Transverse colon (tissue), 4 donors: Measurements from ENCODE around the gene PDE8B. TPM values are rescaled to one million over a fixed set of nuclear protein-coding genes. Genes with fewer than 3 reads are reported as not detected.
A peak's percentile ranks its signal among the peaks of the same experiment; 100 is the strongest.

Source experiments
- DNase-seq: peaks from one replicate; pipeline ENCODE4 v3.0.0-alpha.2; 2019
- H3K27ac ChIP-seq, 4 donors: fragments of 200-600 bp; sonication (generic); 2 replicates each; pipeline ENCODE4 v1.5.1; 2016 to 2018; ENCODE audit warnings: inconsistent platforms in 4 of 4
- H3K27me3 ChIP-seq: fragments of 200-600 bp; sonication (generic); 2 replicates; pipeline ENCODE4 v1.5.1; 2017; ENCODE audit warnings: inconsistent platforms
- H3K36me3 ChIP-seq, 4 donors: fragments of 200-600 bp; sonication (generic); 2 replicates each; pipeline ENCODE4 v1.5.1; 2017 to 2019; ENCODE audit warnings: inconsistent platforms in 4 of 4
- H3K4me1 ChIP-seq, 4 donors: fragments of 200-600 bp; sonication (generic); 2 replicates each; pipeline ENCODE4 v1.5.1; 2017 to 2020; ENCODE audit warnings: inconsistent platforms in 4 of 4
- H3K4me3 ChIP-seq, 4 donors: fragments of 200-600 bp; sonication (generic); 1 replicate in 1 of 4; 2 replicates in 3 of 4; pipeline versions ENCODE4 v1.5.1 to v1.6.1; 2017 to 2019; ENCODE audit warnings: inconsistent platforms in 4 of 4
- H3K9me3 ChIP-seq, 2 donors: fragments of 200-600 bp; sonication (generic); 2 replicates each; pipeline ENCODE4 v1.5.1; 2017 to 2019; ENCODE audit warnings: inconsistent platforms in 2 of 2
- EP300 ChIP-seq: sonication (generic); formaldehyde crosslinking; IDR thresholded peaks from one replicate; pipeline ENCODE4 v1.6.1; 2017; ENCODE audit warnings: antibody characterized with exemption, low read depth
- POLR2A ChIP-seq: fragments of 450-650 bp; IDR thresholded peaks from one replicate; pipeline ENCODE4 v1.6.1; 2016; ENCODE audit warnings: antibody characterized with exemption, mild to moderate bottlenecking, moderate library complexity
- POLR2AphosphoS5 ChIP-seq, 3 donors: sonication (generic); formaldehyde crosslinking; IDR thresholded peaks; one replicate each; pipeline ENCODE4 v1.6.1; 2016; ENCODE audit warnings: antibody characterized with exemption in 3 of 3
- WGBS, 2 donors: methylation state at CpG; one replicate each; pipeline ENCODE4 v1.1.5; 2018; ENCODE audit warnings: low coverage in 1 of 2; 5-methylcytosine and 5-hydroxymethylcytosine counted together
- in situ Hi-C, 4 donors: fragments of 200-750 bp; cut with MboI; loops; one replicate each; pipeline versions ENCODE4 v1.15.0 to v1.15.1; 2017; ENCODE audit warnings: low sequenced_read_pairs in 3 of 4, low pct_ligation_motif_present in 1 of 4, low pct_unique_long_range_greater_than_20kb in 1 of 4
- intact Hi-C: fragments of 100-400 bp; cut with DNase I; formaldehyde crosslinking; loops from one replicate; pipeline ENCODE4 v1.15.1; 2023; ENCODE audit warnings: low total_unique reads
- total RNA-seq, 4 donors: library from RNA; depleted of rRNA; stranded (reverse); fragments of >200 nt; gene quantifications; one replicate each; pipeline ENCODE4 v1.1.0, GENCODE V29; 2016
- TF ChIP-seq, protein P1 (sequence below), 5 experiments: fragments of 200-600 bp in 3 of 5; fragments of 450-650 bp in 2 of 5; sonication (generic) in 3 of 5; IDR thresholded peaks; 1 replicate in 2 of 5; 2 replicates in 3 of 5; pipeline ENCODE4 v1.5.1; 2016 to 2017; ENCODE audit warnings: antibody characterized with exemption in 5 of 5, inconsistent platforms in 3 of 5, mild to moderate bottlenecking in 2 of 5, moderate library complexity in 1 of 5

The PDE8B gene
- total RNA-seq, 4 donors from 2014 or later: 0.40 to 22.4 (median 1.2) TPM

DNA sequence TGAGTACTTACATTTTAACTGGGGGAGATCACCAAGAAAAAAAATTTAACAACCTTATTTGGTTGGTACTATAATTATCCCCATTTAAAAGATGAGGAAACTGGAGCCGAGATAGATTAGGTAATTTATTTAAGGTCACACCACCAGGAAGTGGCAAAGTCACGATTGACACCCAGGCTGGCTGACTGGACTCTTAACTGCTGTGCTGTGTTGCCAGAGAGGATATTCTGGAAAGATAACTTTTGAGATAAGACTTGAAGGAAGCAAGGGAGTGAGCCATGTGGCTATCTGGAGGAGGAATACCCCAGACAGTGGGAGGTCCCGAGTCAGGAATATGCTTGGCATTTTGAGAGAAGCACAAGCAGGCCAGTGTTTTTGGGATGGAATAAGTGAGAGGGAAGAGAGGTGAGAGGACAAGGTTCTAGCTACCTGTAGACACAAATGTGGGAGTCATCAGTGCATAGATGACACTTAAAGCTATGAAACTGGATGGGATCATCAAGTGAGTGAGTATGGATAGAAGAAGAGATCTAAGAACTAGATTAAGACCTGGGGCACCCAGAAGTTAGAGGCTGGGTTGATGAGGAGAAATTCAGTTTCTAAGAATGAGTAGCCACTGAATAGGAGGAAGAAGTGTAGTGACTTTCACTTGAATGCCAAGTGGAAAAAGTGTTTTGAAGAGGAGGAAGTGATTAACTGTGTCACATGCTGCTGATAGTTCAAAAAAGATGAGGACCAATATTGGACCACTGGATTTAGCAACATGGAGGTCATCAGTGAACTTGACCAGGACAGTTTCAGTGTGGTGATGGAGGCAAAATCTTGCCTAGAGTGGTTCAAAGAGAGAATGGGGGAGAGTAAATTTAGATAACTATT, 25.6 kb downstream of the PDE8B start:
- Histone ChIP-seq H3K27ac (no peak overlapping the region), H3K4me1 (no peaks in the 10 kb centered on the region), H3K36me3 (no peaks in the 10 kb centered on the region), H3K4me3 (no peak overlapping the region), H3K9me3 (no peaks in the 10 kb centered on the region), H3K27me3 (no peaks in the 10 kb centered on the region)
- TF ChIP-seq POLR2A (no peak), POLR2AphosphoS5 (IDR thresholded peaks at IDR 0.05) (no peak), EP300 (no peak)
- TF ChIP-seq, protein P1, sequence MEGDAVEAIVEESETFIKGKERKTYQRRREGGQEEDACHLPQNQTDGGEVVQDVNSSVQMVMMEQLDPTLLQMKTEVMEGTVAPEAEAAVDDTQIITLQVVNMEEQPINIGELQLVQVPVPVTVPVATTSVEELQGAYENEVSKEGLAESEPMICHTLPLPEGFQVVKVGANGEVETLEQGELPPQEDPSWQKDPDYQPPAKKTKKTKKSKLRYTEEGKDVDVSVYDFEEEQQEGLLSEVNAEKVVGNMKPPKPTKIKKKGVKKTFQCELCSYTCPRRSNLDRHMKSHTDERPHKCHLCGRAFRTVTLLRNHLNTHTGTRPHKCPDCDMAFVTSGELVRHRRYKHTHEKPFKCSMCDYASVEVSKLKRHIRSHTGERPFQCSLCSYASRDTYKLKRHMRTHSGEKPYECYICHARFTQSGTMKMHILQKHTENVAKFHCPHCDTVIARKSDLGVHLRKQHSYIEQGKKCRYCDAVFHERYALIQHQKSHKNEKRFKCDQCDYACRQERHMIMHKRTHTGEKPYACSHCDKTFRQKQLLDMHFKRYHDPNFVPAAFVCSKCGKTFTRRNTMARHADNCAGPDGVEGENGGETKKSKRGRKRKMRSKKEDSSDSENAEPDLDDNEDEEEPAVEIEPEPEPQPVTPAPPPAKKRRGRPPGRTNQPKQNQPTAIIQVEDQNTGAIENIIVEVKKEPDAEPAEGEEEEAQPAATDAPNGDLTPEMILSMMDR (IDR thresholded peaks at IDR 0.05): no peak
- WGBS, 2 donors: 43 to 63% methylated on average over 3 of the region's 3 CpGs
- DNase-seq: no peak
- intact Hi-C loops (no loop called here), in situ Hi-C loops (no loop called here)

DNA sequence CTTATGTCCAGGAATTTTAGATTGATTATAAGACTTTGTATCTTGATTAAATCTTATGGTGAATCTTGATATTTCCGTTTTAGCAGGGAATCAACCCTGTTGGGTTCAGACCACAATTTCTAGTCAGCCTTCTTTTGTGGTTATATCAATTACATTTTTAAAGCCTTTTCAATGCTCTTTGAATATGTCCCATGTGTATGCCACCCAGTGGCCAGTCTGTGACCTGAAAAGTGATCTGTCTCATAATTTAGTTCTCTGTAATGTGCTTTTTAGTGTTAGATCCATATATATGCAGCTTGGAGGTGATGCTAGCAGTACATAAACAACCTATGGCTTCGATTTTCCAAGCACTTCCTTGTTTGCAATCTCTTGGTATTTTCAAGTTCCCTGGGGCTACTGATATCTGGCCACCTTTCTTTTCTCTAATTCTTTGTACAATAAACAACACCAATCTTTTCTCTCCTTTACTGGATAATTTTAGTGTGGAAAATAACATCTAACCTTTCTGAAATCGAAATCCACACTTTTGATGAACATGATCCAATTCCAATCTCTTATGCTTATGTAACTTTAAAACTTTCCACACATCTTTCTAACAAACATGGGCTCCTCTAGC, 28.8 kb downstream of the PDE8B start:
- TF ChIP-seq, protein P1 (IDR thresholded peaks at IDR 0.05): peak in 3 of 5 experiments; percentile 9 to 35 (median 15)
- no peak for TF ChIP-seq EP300
- Histone ChIP-seq H3K4me1 (no peaks in the 10 kb centered on the region), H3K9me3 (no peaks in the 10 kb centered on the region), H3K4me3 (no peak overlapping the region), H3K36me3 (no peaks in the 10 kb centered on the region), H3K27me3 (no peaks in the 10 kb centered on the region), H3K27ac (no peak overlapping the region)
- intact Hi-C loops: no loop called here
- 50 to 51% methylated on average over 3 of the region's 3 CpGs for WGBS, 2 donors
- DNase-seq: no peak
- in situ Hi-C loops: no loop called here

DNA sequence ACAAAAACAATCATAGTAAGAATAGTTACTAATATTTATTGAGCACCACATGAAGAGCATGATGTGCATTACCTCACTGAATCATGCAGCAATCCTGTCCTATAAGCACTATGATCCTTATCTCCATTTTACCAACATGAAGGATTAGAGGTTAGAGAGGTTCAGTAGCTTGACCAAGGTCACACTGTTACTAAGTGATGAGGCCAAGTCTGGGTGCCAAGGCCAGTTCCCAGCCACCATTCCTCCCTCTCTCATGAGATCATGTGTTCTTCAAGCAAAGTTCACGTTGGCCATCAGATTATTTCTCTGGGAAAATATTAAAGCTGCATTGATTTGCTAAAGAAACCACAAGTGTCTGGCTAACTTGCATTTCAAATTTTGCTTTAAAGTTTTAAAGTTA, 31.0 kb downstream of the PDE8B start:
- no peak overlapping the region for H3K4me3 ChIP-seq
- 59% methylated on average over 1 of the region's 1 CpG; no CpG with 5 or more reads in 1 of the 2 donors for WGBS, 2 donors
- no peaks in the 10 kb centered on the region for H3K4me1 ChIP-seq
- no peak for DNase-seq
- in situ Hi-C loops (no loop called here), intact Hi-C loops (no loop called here)
- no peaks in the 10 kb centered on the region for H3K9me3 ChIP-seq
- H3K27ac ChIP-seq: no peak overlapping the region
- TF ChIP-seq POLR2A: no peak
- TF ChIP-seq POLR2AphosphoS5 (IDR thresholded peaks at IDR 0.05): no peak
- no peak for TF ChIP-seq EP300
- TF ChIP-seq, protein P1 (IDR thresholded peaks at IDR 0.05): no peak
- no peaks in the 10 kb centered on the region for H3K27me3 ChIP-seq
- H3K36me3 ChIP-seq: no peaks in the 10 kb centered on the region

DNA sequence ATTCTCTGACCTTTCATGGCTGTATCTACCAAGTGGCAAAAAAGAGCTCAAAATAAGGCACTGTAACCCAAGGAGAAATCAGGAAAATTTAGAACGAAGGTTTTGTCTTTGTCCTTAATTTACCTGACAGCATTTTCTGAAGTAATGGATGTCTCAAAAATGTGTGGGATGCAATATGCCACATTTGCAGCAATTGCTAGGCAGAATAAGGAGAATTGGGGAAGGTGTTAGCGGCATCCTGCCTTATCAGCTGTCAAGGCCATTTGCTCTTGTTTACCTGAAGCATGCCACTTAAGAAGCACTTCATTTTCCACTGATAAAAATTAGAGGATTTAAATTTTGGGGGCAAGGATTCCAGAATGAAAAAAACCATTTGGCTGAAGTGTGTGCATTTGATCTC, 39.0 kb downstream of the PDE8B start:
- TF ChIP-seq POLR2A (no peak), EP300 (no peak), POLR2AphosphoS5 (IDR thresholded peaks at IDR 0.05) (no peak)
- TF ChIP-seq, protein P1 (IDR thresholded peaks at IDR 0.05): no peak
- Histone ChIP-seq H3K4me1 (no peaks in the 10 kb centered on the region), H3K36me3 (no peaks in the 10 kb centered on the region), H3K9me3 (no peaks in the 10 kb centered on the region), H3K27ac (no peak overlapping the region), H3K27me3 (no peaks in the 10 kb centered on the region), H3K4me3 (no peak overlapping the region)
- WGBS, 2 donors: 83 to 86% methylated on average over 2 of the region's 2 CpGs
- in situ Hi-C loops (no loop called here), intact Hi-C loops (no loop called here)
- no peak for DNase-seq
